HL-60 (cell line): Measurements from ENCODE around the gene NDUFV3.

ENCODE experiments used
- CTCF ChIP-seq: IDR thresholded peaks from one replicate; pipeline ENCODE4 v1.5.1; 2011; ENCODE audit warnings: low read length, control low read depth, inconsistent platforms; ENCODE audit not compliant: insufficient read depth
- GABPA ChIP-seq: IDR thresholded peaks from 2 replicates; pipeline ENCODE4 v1.6.1; 2012; ENCODE audit warnings: low read depth
- POLR2AphosphoS5 ChIP-seq: IDR thresholded peaks from 2 replicates; pipeline ENCODE4 v1.6.1; 2012; ENCODE audit warnings: low read depth
- REST ChIP-seq: IDR thresholded peaks from 2 replicates; pipeline ENCODE4 v1.6.1; 2012; ENCODE audit warnings: low read depth; ENCODE audit not compliant: insufficient replicate concordance
- SPI1 ChIP-seq: IDR thresholded peaks from 2 replicates; pipeline ENCODE4 v1.6.1; 2012; ENCODE audit warnings: low read depth, mild to moderate bottlenecking, borderline replicate concordance

- TF ChIP-seq CTCF, result no peak
- TF ChIP-seq GABPA, result no peak
- no peak for TF ChIP-seq SPI1
- no peak for TF ChIP-seq REST
- no peak for TF ChIP-seq POLR2AphosphoS5
Measured at GRCh38 chr21:42863504-42863870, 29.6 kb upstream of the NDUFV3 start.
